Astrocyte (in vitro differentiated cells and primary cell): ENCODE data around the gene FGF22. TPM values are rescaled to one million over a fixed set of nuclear protein-coding genes. Genes with fewer than 3 reads are reported as not detected.

Source experiments
- DNase-seq: peaks from one replicate; pipeline ENCODE4 v3.0.0-alpha.2; 2010; ENCODE audit warnings: low read depth
- FAIRE-seq: peaks from 2 replicates; lab custom pipeline; 2011; peaks lifted over from hg19 to GRCh38; lab: Jason Lieb, UNC
- H2AFZ ChIP-seq: 2 replicates; pipeline ENCODE4 v1.6.0; 2012; ENCODE audit warnings: low read depth, low read length, inconsistent platforms
- H3K27ac ChIP-seq: 2 replicates; pipeline ENCODE4 v1.5.1; 2011; ENCODE audit warnings: low read depth, low read length, inconsistent platforms
- H3K27me3 ChIP-seq: 2 replicates; pipeline ENCODE4 v1.6.0; 2011; ENCODE audit warnings: low read length, inconsistent platforms; ENCODE audit not compliant: insufficient read depth
- H3K36me3 ChIP-seq: 2 replicates; pipeline ENCODE4 v1.5.1; 2011; ENCODE audit warnings: low read length, inconsistent platforms; ENCODE audit not compliant: insufficient read depth
- H3K4me1 ChIP-seq: 2 replicates; pipeline ENCODE4 v1.5.1; 2011; ENCODE audit warnings: low read length, inconsistent platforms; ENCODE audit not compliant: insufficient read depth
- H3K4me2 ChIP-seq: 2 replicates; pipeline ENCODE4 v1.6.0; 2012; ENCODE audit warnings: low read length, inconsistent platforms
- H3K4me3 ChIP-seq: 2 replicates; pipeline ENCODE4 v1.5.1; 2011; ENCODE audit warnings: low read depth, mild to moderate bottlenecking, low read length, inconsistent platforms; ENCODE audit not compliant: insufficient read depth
- H3K79me2 ChIP-seq: 2 replicates; pipeline ENCODE4 v1.6.0; 2012; ENCODE audit warnings: mild to moderate bottlenecking, low read length, inconsistent platforms; ENCODE audit not compliant: insufficient read depth
- H3K9ac ChIP-seq: 2 replicates; pipeline ENCODE4 v1.6.0; 2012; ENCODE audit warnings: mild to moderate bottlenecking, low read length, inconsistent platforms
- H3K9me3 ChIP-seq: 2 replicates; pipeline ENCODE4 v1.5.1; 2012; ENCODE audit warnings: low read depth, mild to moderate bottlenecking, low read length, inconsistent platforms; ENCODE audit not compliant: insufficient read depth
- H4K20me1 ChIP-seq: 2 replicates; pipeline ENCODE4 v1.6.0; 2012; ENCODE audit warnings: low read length, inconsistent platforms; ENCODE audit not compliant: insufficient read depth
- H3K27ac Mint-ChIP-seq: one replicate; pipeline ENCODE4 v1.8.0; 2021; ENCODE audit warnings: mild to moderate bottlenecking, mixed read lengths; ENCODE audit not compliant: unreplicated experiment
- H3K27me3 Mint-ChIP-seq: one replicate; pipeline ENCODE4 v1.8.0; 2021; ENCODE audit warnings: low read depth, mixed read lengths; ENCODE audit not compliant: unreplicated experiment
- H3K36me3 Mint-ChIP-seq: one replicate; pipeline ENCODE4 v1.8.0; 2021; ENCODE audit warnings: low read depth, mixed read lengths; ENCODE audit not compliant: unreplicated experiment
- H3K4me1 Mint-ChIP-seq: one replicate; pipeline ENCODE4 v1.8.0; 2021; ENCODE audit warnings: low read depth, mixed read lengths; ENCODE audit not compliant: unreplicated experiment
- H3K4me3 Mint-ChIP-seq: one replicate; pipeline ENCODE4 v1.8.0; 2021; ENCODE audit warnings: mild to moderate bottlenecking, moderate library complexity, mixed read lengths; ENCODE audit not compliant: unreplicated experiment
- H3K9me3 Mint-ChIP-seq: one replicate; pipeline ENCODE4 v1.8.0; 2021; ENCODE audit warnings: mild to moderate bottlenecking, mixed read lengths; ENCODE audit not compliant: unreplicated experiment
- EZH2 ChIP-seq: IDR thresholded peaks from 2 replicates; pipeline ENCODE4 v1.6.1; 2012; ENCODE audit warnings: mild to moderate bottlenecking, low read length, inconsistent platforms; ENCODE audit not compliant: insufficient read depth
- total RNA-seq: library from RNA; stranded (reverse); gene quantifications from 2 replicates; pipeline ENCODE4 v1.2.1, GENCODE V29; 2021
- TF ChIP-seq, protein P1 (sequence below): IDR thresholded peaks from 2 replicates; pipeline ENCODE4 v1.5.1; 2011; ENCODE audit warnings: low read depth, mild to moderate bottlenecking, inconsistent platforms, low read length, moderate library complexity; ENCODE audit not compliant: insufficient read depth

Gene FGF22
- total RNA-seq, 1 donor from 2014 or later, result 0.25 TPM

DNA sequence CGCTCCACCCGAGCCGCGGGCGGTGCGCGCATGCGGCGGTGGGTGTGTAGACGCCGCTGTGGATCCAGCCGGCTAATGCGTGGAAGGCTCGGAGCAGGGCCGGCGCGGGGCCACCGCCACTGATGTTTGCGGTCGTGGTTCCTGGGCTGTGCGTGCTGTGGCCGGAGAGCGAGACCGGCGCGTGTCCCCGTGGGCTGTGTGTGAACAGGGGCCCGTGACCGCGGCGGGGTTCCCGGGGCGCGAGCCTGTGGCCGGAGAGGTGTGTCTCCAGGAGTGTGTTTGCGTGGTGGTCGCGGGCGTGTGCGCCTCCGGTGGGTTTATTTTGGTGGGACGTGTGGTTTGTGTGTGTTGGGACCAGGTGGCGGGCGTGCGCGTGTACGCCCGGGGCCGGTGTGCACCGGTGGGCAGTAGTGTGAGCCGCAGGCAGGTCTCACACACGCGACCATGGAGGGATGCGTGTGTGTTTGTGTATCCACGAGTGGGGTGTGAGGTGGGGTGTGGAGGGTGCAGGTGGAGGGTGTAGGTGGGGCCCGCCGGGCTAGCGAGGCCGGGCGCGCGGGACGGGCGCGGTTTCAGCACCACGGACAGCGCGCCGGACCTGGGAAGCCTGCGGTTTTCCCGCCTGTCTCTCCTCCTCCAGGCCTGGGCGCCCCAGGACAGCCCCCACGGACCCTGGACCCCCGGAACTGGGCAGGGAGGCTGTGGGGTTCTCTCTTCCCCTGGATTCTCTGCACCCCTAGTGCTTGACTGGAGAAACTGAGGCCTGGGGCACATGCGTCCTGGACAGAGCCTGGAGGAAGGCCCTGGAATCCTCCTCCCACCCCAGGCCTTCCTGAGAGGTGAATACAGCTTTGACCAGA is 48.4 kb upstream of the FGF22 start:
- H3K27me3 Mint-ChIP-seq, result peaks cover 30% of the 10 kb centered on the region
- FAIRE-seq, result no peak
- peaks cover 3% of the 10 kb centered on the region for H3K4me1 Mint-ChIP-seq
- H3K27ac ChIP-seq, result no peak overlapping the region
- peak; percentile 53 for TF ChIP-seq EZH2
- TF ChIP-seq, protein P1, sequence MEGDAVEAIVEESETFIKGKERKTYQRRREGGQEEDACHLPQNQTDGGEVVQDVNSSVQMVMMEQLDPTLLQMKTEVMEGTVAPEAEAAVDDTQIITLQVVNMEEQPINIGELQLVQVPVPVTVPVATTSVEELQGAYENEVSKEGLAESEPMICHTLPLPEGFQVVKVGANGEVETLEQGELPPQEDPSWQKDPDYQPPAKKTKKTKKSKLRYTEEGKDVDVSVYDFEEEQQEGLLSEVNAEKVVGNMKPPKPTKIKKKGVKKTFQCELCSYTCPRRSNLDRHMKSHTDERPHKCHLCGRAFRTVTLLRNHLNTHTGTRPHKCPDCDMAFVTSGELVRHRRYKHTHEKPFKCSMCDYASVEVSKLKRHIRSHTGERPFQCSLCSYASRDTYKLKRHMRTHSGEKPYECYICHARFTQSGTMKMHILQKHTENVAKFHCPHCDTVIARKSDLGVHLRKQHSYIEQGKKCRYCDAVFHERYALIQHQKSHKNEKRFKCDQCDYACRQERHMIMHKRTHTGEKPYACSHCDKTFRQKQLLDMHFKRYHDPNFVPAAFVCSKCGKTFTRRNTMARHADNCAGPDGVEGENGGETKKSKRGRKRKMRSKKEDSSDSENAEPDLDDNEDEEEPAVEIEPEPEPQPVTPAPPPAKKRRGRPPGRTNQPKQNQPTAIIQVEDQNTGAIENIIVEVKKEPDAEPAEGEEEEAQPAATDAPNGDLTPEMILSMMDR, result no peak
- peak overlapping the region; percentile 76 for H3K4me2 ChIP-seq
- no peak overlapping the region for H3K9ac ChIP-seq
- no peaks in the 10 kb centered on the region for H3K9me3 ChIP-seq
- H3K79me2 ChIP-seq, result no peaks in the 10 kb centered on the region
- peak overlapping the region; percentile 62 for H3K27ac Mint-ChIP-seq
- H4K20me1 ChIP-seq, result peaks cover 56% of the 10 kb centered on the region
- no peak overlapping the region for H3K4me3 ChIP-seq
- no peak for DNase-seq
- no peaks in the 10 kb centered on the region for H3K9me3 Mint-ChIP-seq
- no peaks in the 10 kb centered on the region for H3K27me3 ChIP-seq
- H3K4me1 ChIP-seq, result peaks cover 22% of the 10 kb centered on the region
- H2AFZ ChIP-seq, result no peak overlapping the region
- no peaks in the 10 kb centered on the region for H3K36me3 Mint-ChIP-seq
- no peaks in the 10 kb centered on the region for H3K36me3 ChIP-seq
- H3K4me3 Mint-ChIP-seq, result peak overlapping the region; percentile 76

GRCh38 chr19:592101-592500 is 47.6 kb upstream of the FGF22 start:
- Mint-ChIP-seq H3K27ac (no peak overlapping the region), H3K9me3 (no peaks in the 10 kb centered on the region), H3K36me3 (no peaks in the 10 kb centered on the region), H3K4me1 (no peaks in the 10 kb centered on the region), H3K27me3 (peaks cover 32% of the 10 kb centered on the region), H3K4me3 (no peak overlapping the region)
- Histone ChIP-seq H3K27ac (no peak overlapping the region), H3K4me1 (peaks cover 16% of the 10 kb centered on the region), H4K20me1 (peaks cover 60% of the 10 kb centered on the region), H3K9ac (no peak overlapping the region), H3K4me3 (no peak overlapping the region), H3K27me3 (peaks cover 3% of the 10 kb centered on the region), H3K79me2 (no peaks in the 10 kb centered on the region), H2AFZ (no peak overlapping the region), H3K36me3 (no peaks in the 10 kb centered on the region), H3K4me2 (no peak overlapping the region), H3K9me3 (no peaks in the 10 kb centered on the region)
- TF ChIP-seq, protein P1, result no peak
- no peak for TF ChIP-seq EZH2
- DNase-seq (no peak), FAIRE-seq (no peak)

DNA sequence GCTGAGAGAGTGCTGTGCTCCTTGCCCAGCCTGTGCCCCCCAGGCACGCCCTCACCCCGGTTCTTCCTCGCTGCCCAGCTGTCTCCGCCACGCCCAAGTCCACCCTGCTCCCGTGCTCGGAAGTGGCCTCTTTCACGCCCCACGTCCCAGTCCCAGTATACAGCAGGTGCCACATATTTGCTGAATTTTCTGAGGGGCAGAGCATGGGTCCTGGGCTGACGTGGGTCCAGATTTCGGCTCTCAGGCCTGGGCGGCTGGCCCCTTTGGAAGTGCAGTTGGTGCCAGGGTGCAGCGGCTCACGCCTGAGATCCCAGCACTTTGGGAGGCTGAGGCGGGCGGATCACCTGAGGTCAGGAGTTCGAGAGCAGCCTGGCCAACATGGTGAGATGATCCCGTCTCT is 46.6 kb upstream of the FGF22 start:
- TF ChIP-seq, protein P1, result no peak
- no peak for TF ChIP-seq EZH2
- no peaks in the 10 kb centered on the region for H3K79me2 ChIP-seq
- H3K9ac ChIP-seq, result no peak overlapping the region
- peaks cover 16% of the 10 kb centered on the region for H3K4me1 ChIP-seq
- H3K9me3 Mint-ChIP-seq, result no peaks in the 10 kb centered on the region
- no peak overlapping the region for H3K27ac Mint-ChIP-seq
- H2AFZ ChIP-seq, result no peak overlapping the region
- no peak overlapping the region for H3K4me3 ChIP-seq
- no peak for FAIRE-seq
- no peak overlapping the region for H3K27ac ChIP-seq
- H3K36me3 Mint-ChIP-seq, result no peaks in the 10 kb centered on the region
- H3K4me1 Mint-ChIP-seq, result no peaks in the 10 kb centered on the region
- H3K27me3 ChIP-seq, result peaks cover 3% of the 10 kb centered on the region
- no peak overlapping the region for H3K4me2 ChIP-seq
- peaks cover 32% of the 10 kb centered on the region for H3K27me3 Mint-ChIP-seq
- no peak for DNase-seq
- no peaks in the 10 kb centered on the region for H3K36me3 ChIP-seq
- H3K9me3 ChIP-seq, result no peaks in the 10 kb centered on the region
- H3K4me3 Mint-ChIP-seq, result no peak overlapping the region
- peaks cover 70% of the 10 kb centered on the region for H4K20me1 ChIP-seq
